Vagina (tissue), 2 donors: ENCODE measurements around the gene KCTD5.

Experiments
- CTCF ChIP-seq, 3 experiments: fragments of 450-650 bp in 2 of 3; fragments of 200-600 bp in 1 of 3; sonication (generic) in 1 of 3; IDR thresholded peaks; one replicate each; pipeline ENCODE4 v1.5.1; 2017 to 2019; ENCODE audit warnings: antibody characterized with exemption in 3 of 3, mild to moderate bottlenecking in 2 of 3, moderate library complexity in 2 of 3
- POLR2A ChIP-seq, 2 donors: fragments of 450-650 bp; IDR thresholded peaks; one replicate each; pipeline ENCODE4 v1.6.1; 2017; ENCODE audit warnings: antibody characterized with exemption in 2 of 2, mild to moderate bottlenecking in 2 of 2, moderate library complexity in 2 of 2
- POLR2AphosphoS5 ChIP-seq, 2 donors: sonication (generic); formaldehyde crosslinking; IDR thresholded peaks; one replicate each; pipeline ENCODE4 v1.9.0; 2017; ENCODE audit warnings: antibody characterized with exemption in 2 of 2, mild to moderate bottlenecking in 2 of 2, low read depth in 1 of 2; ENCODE audit not compliant: insufficient read depth in 1 of 2

GRCh38 chr16:2715064-2715463 lies 32.7 kb downstream of the KCTD5 start:
- TF ChIP-seq POLR2A (IDR thresholded peaks at IDR 0.05) (no peak), CTCF (IDR thresholded peaks at IDR 0.05) (no peak), POLR2AphosphoS5 (IDR thresholded peaks at IDR 0.05; ENCODE audit: insufficient read depth in 1 of 2, low read depth in 1 of 2) (no peak)
